Astrocyte (in vitro differentiated cells and primary cell): ENCODE results near the gene ZNF462.

Experiments
- CTCF ChIP-seq: IDR thresholded peaks from 2 replicates; pipeline ENCODE4 v1.5.1; 2011; ENCODE audit warnings: low read depth, mild to moderate bottlenecking, inconsistent platforms, low read length, moderate library complexity; ENCODE audit not compliant: insufficient read depth
- EZH2 ChIP-seq: IDR thresholded peaks from 2 replicates; pipeline ENCODE4 v1.6.1; 2012; ENCODE audit warnings: mild to moderate bottlenecking, low read length, inconsistent platforms; ENCODE audit not compliant: insufficient read depth

GRCh38 chr9:106969696-106970095 is 106.7 kb downstream of the ZNF462 start:
- TF ChIP-seq CTCF: no peak
- TF ChIP-seq EZH2: no peak
